Coronary artery (tissue), 2 donors: ENCODE results near the gene EXOG.

ENCODE experiments used
- DNase-seq: peaks from one replicate; pipeline ENCODE4 v3.0.0-alpha.2; 2017; ENCODE audit warnings: low spot score
- H3K27ac ChIP-seq, 2 donors: fragments of 200-600 bp; sonication (generic); one replicate each; pipeline ENCODE4 v1.5.1; 2016 to 2019
- H3K4me3 ChIP-seq: fragments of 200-600 bp; sonication (generic); 2 replicates; pipeline ENCODE4 v1.5.1; 2016; ENCODE audit warnings: mild to moderate bottlenecking, moderate library complexity
- CTCF ChIP-seq: fragments of 200-600 bp; sonication (generic); IDR thresholded peaks from one replicate; pipeline ENCODE4 v1.5.1; 2019; ENCODE audit warnings: antibody characterized with exemption

The EXOG gene

GRCh38 chr3:38489766-38490165 is 6.4 kb upstream of the EXOG start:
- Histone ChIP-seq H3K27ac (no peak overlapping the region), H3K4me3 (no peak overlapping the region)
- no peak for TF ChIP-seq CTCF
- DNase-seq = no peak

GRCh38 chr3:38490281-38491030 is 5.7 kb upstream of the EXOG start:
- TF ChIP-seq CTCF = no peak
- no peak for DNase-seq

GRCh38 chr3:38491215-38491614 is 4.9 kb upstream of the EXOG start:
- DNase-seq = no peak
- TF ChIP-seq CTCF = no peak
- Histone ChIP-seq H3K27ac (no peak overlapping the region), H3K4me3 (no peak overlapping the region)

More at GRCh38 chr3:38490281-38491030, 5.7 kb upstream of the EXOG start:
- H3K27ac ChIP-seq = no peak overlapping the region
- H3K4me3 ChIP-seq = no peak overlapping the region

GRCh38 chr3:38493031-38493430 is 3.1 kb upstream of the EXOG start:
- TF ChIP-seq CTCF = no peak

GRCh38 chr3:38497031-38497430 is 891 bp downstream of the EXOG start:
- no peak for DNase-seq
- H3K27ac ChIP-seq = no peak overlapping the region
- H3K4me3 ChIP-seq = peak overlapping the region; percentile 81
- TF ChIP-seq CTCF = no peak

More at GRCh38 chr3:38493031-38493430, 3.1 kb upstream of the EXOG start:
- Histone ChIP-seq H3K27ac (no peak overlapping the region), H3K4me3 (no peak overlapping the region)
- no peak for DNase-seq

GRCh38 chr3:38500688-38501417 is 4.7 kb downstream of the EXOG start:
- H3K27ac ChIP-seq = peak overlapping the region in 1 of 2 donors; percentile 32
- no peak for TF ChIP-seq CTCF
- H3K4me3 ChIP-seq = no peak overlapping the region
- no peak for DNase-seq

- Histone ChIP-seq H3K4me3 (no peak overlapping the region), H3K27ac (no peak overlapping the region)
- TF ChIP-seq CTCF = no peak
- no peak for DNase-seq
Measured at GRCh38 chr3:38507120-38507519, 11.0 kb downstream of the EXOG start.
